H1 (cell line): ENCODE results near the gene FBXW8. TPM values are rescaled to one million over a fixed set of nuclear protein-coding genes. Genes with fewer than 3 reads are reported as not detected.
A peak's percentile ranks its signal among the peaks of the same experiment; 100 is the strongest.

Experiments used
- CTCF ChIA-PET: fragments of 300-600 bp; sonication (Branson Sonifier 250); formaldehyde crosslinking; loops from one replicate; lab custom pipeline; 2021; ENCODE audit not compliant: partially characterized antibody; lab: Charles Lee
- POLR2A ChIA-PET: fragments of 300-600 bp; sonication (Branson Sonifier 250); formaldehyde crosslinking; loops from one replicate; lab custom pipeline; 2021; ENCODE audit warnings: inconsistent platforms; ENCODE audit not compliant: partially characterized antibody; lab: Charles Lee
- DNase-seq, 2 experiments: peaks; one replicate each; pipeline versions ENCODE4 v3.0.0 to v3.0.0-alpha.2; 2010 to 2022; ENCODE audit warnings: low spot score in 2 of 2, low read depth in 1 of 2, mixed read lengths in 1 of 2
- FAIRE-seq: peaks from 2 replicates; lab custom pipeline; 2011; peaks lifted over from hg19 to GRCh38; lab: Jason Lieb, UNC
- H2AFZ ChIP-seq: 2 replicates; pipeline ENCODE4 v1.8.1; 2012; ENCODE audit warnings: low read length, inconsistent platforms
- H2AK5ac ChIP-seq: 2 replicates; pipeline ENCODE4 v1.6.1; 2013; ENCODE audit warnings: low read depth, low read length
- H2BK120ac ChIP-seq: replicated peaks from 2 replicates; pipeline ENCODE3; 2013; ENCODE audit warnings: low read depth, low read length, inconsistent platforms
- H2BK12ac ChIP-seq: 2 replicates; pipeline ENCODE4 v1.6.1; 2013; ENCODE audit warnings: low read depth, low read length
- H2BK15ac ChIP-seq: 2 replicates; pipeline ENCODE4 v1.6.1; 2013; ENCODE audit warnings: low read length
- H2BK20ac ChIP-seq: 2 replicates; pipeline ENCODE4 v1.6.1; 2013; ENCODE audit warnings: low read length
- H2BK5ac ChIP-seq: 2 replicates; pipeline ENCODE4 v1.6.1; 2013; ENCODE audit warnings: low read depth, low read length
- H3K14ac ChIP-seq: 2 replicates; pipeline ENCODE4 v1.6.1; 2013; ENCODE audit warnings: inconsistent platforms; ENCODE audit not compliant: insufficient read length
- H3K18ac ChIP-seq: 2 replicates; pipeline ENCODE4 v1.6.1; 2013; ENCODE audit warnings: low read length; ENCODE audit errors: extremely low read depth
- H3K23ac ChIP-seq: 2 replicates; pipeline ENCODE4 v1.6.1; 2013; ENCODE audit warnings: inconsistent platforms; ENCODE audit not compliant: insufficient read length
- H3K23me2 ChIP-seq: 2 replicates; pipeline ENCODE4 v1.6.1; 2013; ENCODE audit warnings: low read depth, low read length
- H3K27ac ChIP-seq: 2 replicates; pipeline ENCODE4 v1.6.1; 2011; ENCODE audit warnings: low read depth, low read length, inconsistent platforms
- H3K27me3 ChIP-seq, 4 experiments: replicated peaks in 1 of 4; 1 replicate in 1 of 4; 2 replicates in 3 of 4; pipeline versions ENCODE4 v1.6.1 to v1.8.1; 2011 to 2013; ENCODE audit warnings: low read length in 3 of 4, mild to moderate bottlenecking in 3 of 4, inconsistent platforms in 2 of 4, mixed read lengths in 2 of 4, moderate library complexity in 1 of 4; ENCODE audit not compliant: control insufficient read depth in 3 of 4, insufficient read depth in 3 of 4; ENCODE audit errors: extremely low read depth in 1 of 4
- H3K36me3 ChIP-seq, 4 experiments: 2 replicates each; pipeline versions ENCODE4 v1.6.1 to v1.8.1; 2011 to 2013; ENCODE audit warnings: mild to moderate bottlenecking in 4 of 4, low read length in 3 of 4, moderate library complexity in 2 of 4, control low read depth in 1 of 4, inconsistent platforms in 1 of 4; ENCODE audit not compliant: insufficient read depth in 4 of 4, control insufficient read depth in 2 of 4
- H3K4ac ChIP-seq: replicated peaks from 2 replicates; pipeline ENCODE3; 2013; ENCODE audit warnings: low read length, low read depth, mixed read lengths, inconsistent platforms; ENCODE audit not compliant: insufficient read length
- H3K4me1 ChIP-seq, 4 experiments: replicated peaks in 1 of 4; 1 replicate in 1 of 4; 2 replicates in 3 of 4; pipeline versions ENCODE4 v1.6.1 to v1.8.1; 2011 to 2013; ENCODE audit warnings: low read length in 3 of 4, inconsistent platforms in 2 of 4, mixed read lengths in 1 of 4; ENCODE audit not compliant: insufficient read depth in 4 of 4, control insufficient read depth in 3 of 4
- H3K4me2 ChIP-seq, 2 experiments: 2 replicates each; pipeline versions ENCODE4 v1.6.1 to v1.8.1; 2011 to 2013; ENCODE audit warnings: low read depth in 2 of 2, low read length in 2 of 2, control low read depth in 1 of 2, inconsistent platforms in 1 of 2, mild to moderate bottlenecking in 1 of 2; ENCODE audit not compliant: insufficient read depth in 1 of 2
- H3K4me3 ChIP-seq, 4 experiments: fragments of 200-600, 300-600 bp in 1 of 4; sonication (generic), shearing (Covaris generic), sonication (Bioruptor Twin) in 1 of 4; 2 replicates each; pipeline versions ENCODE4 v1.5.1 to v1.8.1; 2011 to 2016; ENCODE audit warnings: low read length in 4 of 4, low read depth in 3 of 4, control low read depth in 2 of 4, inconsistent platforms in 2 of 4, mild to moderate bottlenecking in 2 of 4, mixed read lengths in 1 of 4, moderate library complexity in 1 of 4; ENCODE audit not compliant: insufficient read depth in 2 of 4; ENCODE audit errors: extremely low read depth in 1 of 4
- H3K56ac ChIP-seq: replicated peaks from 2 replicates; pipeline ENCODE3; 2013; ENCODE audit warnings: low read depth, mild to moderate bottlenecking, mixed read lengths, low read length, inconsistent platforms; ENCODE audit not compliant: insufficient read length
- H3K79me1 ChIP-seq: 2 replicates; pipeline ENCODE4 v1.6.1; 2013; ENCODE audit warnings: low read depth, low read length, control low read depth
- H3K79me2 ChIP-seq, 2 experiments: 2 replicates each; pipeline versions ENCODE4 v1.6.1 to v1.8.1; 2012 to 2013; ENCODE audit warnings: low read length in 2 of 2, mild to moderate bottlenecking in 2 of 2, inconsistent platforms in 1 of 2; ENCODE audit not compliant: insufficient read depth in 2 of 2, control insufficient read depth in 1 of 2
- H3K9ac ChIP-seq, 4 experiments: replicated peaks in 1 of 4; 1 replicate in 1 of 4; 2 replicates in 3 of 4; pipeline versions ENCODE4 v1.6.1 to v1.8.1; 2011 to 2013; ENCODE audit warnings: low read depth in 3 of 4, low read length in 3 of 4, control low read depth in 2 of 4, mild to moderate bottlenecking in 2 of 4, moderate library complexity in 2 of 4, inconsistent platforms in 1 of 4; ENCODE audit errors: extremely low read depth in 1 of 4
- H3K9me3 ChIP-seq, 2 experiments: 2 replicates each; pipeline versions ENCODE4 v1.6.1 to v1.8.1; 2012 to 2013; ENCODE audit warnings: mild to moderate bottlenecking in 2 of 2, moderate library complexity in 2 of 2, control low read depth in 1 of 2, inconsistent platforms in 1 of 2, low read depth in 1 of 2, low read length in 1 of 2, mixed read lengths in 1 of 2; ENCODE audit not compliant: insufficient read depth in 2 of 2
- H4K20me1 ChIP-seq, 2 experiments: replicated peaks in 1 of 2; 2 replicates each; pipeline versions ENCODE3 to v1.8.1; 2011 to 2013; ENCODE audit warnings: inconsistent platforms in 2 of 2, low read length in 2 of 2, mild to moderate bottlenecking in 1 of 2; ENCODE audit not compliant: insufficient read depth in 2 of 2, control insufficient read depth in 1 of 2
- H4K5ac ChIP-seq: 2 replicates; pipeline ENCODE4 v1.6.1; 2013; ENCODE audit warnings: low read length, low read depth, mixed read lengths, inconsistent platforms; ENCODE audit not compliant: insufficient read length
- H4K8ac ChIP-seq: 2 replicates; pipeline ENCODE4 v1.8.0; 2013; ENCODE audit warnings: mild to moderate bottlenecking, moderate library complexity, low read length, inconsistent platforms; ENCODE audit not compliant: insufficient read depth; ENCODE audit errors: extremely low read depth
- H4K91ac ChIP-seq: replicated peaks from 2 replicates; pipeline ENCODE3; 2013; ENCODE audit warnings: low read length, mixed read lengths, inconsistent platforms; ENCODE audit not compliant: insufficient read length
- CBX5 ChIP-seq: fragments of 300-800, 300-1000 bp; sonication (generic); IDR thresholded peaks from 2 replicates; pipeline ENCODE4 v1.7.1; 2016; ENCODE audit warnings: antibody characterized with exemption, low read length, low read depth
- CHD1 ChIP-seq: IDR thresholded peaks from 2 replicates; pipeline ENCODE4 v1.6.1; 2012; ENCODE audit warnings: low read depth, low read length, improper control_type of control experiment
- CREB1 ChIP-seq: IDR thresholded peaks from 2 replicates; pipeline ENCODE4 v1.6.1; 2012; ENCODE audit warnings: inconsistent platforms
- CTBP2 ChIP-seq: IDR thresholded peaks from 2 replicates; pipeline ENCODE4 v1.7.0; 2011; ENCODE audit warnings: borderline replicate concordance, mild to moderate bottlenecking, moderate library complexity, mixed read lengths, low read length; ENCODE audit not compliant: insufficient read depth, insufficient read length
- EZH2 ChIP-seq: fragments of 200-600 bp; sonication (generic); IDR thresholded peaks from 2 replicates; pipeline ENCODE4 v1.7.1; 2012; ENCODE audit warnings: low read depth, mild to moderate bottlenecking, moderate library complexity, low read length, inconsistent platforms; ENCODE audit not compliant: severe bottlenecking
- FOSL1 ChIP-seq: IDR thresholded peaks from 2 replicates; pipeline ENCODE4 v1.6.1; 2011; ENCODE audit warnings: mild to moderate bottlenecking, low read depth, low read length, moderate library complexity; ENCODE audit not compliant: insufficient read depth
- MAFK ChIP-seq: IDR thresholded peaks from 2 replicates; pipeline ENCODE4 v1.6.1; 2012; ENCODE audit warnings: low read depth, mild to moderate bottlenecking, improper control_type of control experiment, low read length
- SP4 ChIP-seq: IDR thresholded peaks from 2 replicates; pipeline ENCODE4 v1.6.1; 2012; ENCODE audit warnings: low read length, inconsistent platforms
- TAF1 ChIP-seq: IDR thresholded peaks from 2 replicates; pipeline ENCODE4 v1.6.1; 2011; ENCODE audit warnings: mild to moderate bottlenecking, low read depth, low read length
- WGBS, 2 experiments: shearing (Covaris generic) in 1 of 2; methylation state at CpG; one replicate each; pipeline versions ENCODE4 v1.1.6 to v1.1.7; 2013 to 2015; ENCODE audit warnings: low lambda C conversion rate in 2 of 2, mixed read lengths in 2 of 2, inconsistent platforms in 1 of 2, low coverage in 1 of 2, missing lambda C conversion rate in 1 of 2; ENCODE audit not compliant: insufficient replicate concordance in 2 of 2, insufficient coverage in 1 of 2, insufficient read length in 1 of 2; ENCODE audit errors: extremely low coverage in 1 of 2, missing lambda C conversion rate in 1 of 2; 5-methylcytosine and 5-hydroxymethylcytosine counted together
- polyA plus RNA-seq, 7 experiments: library from polyadenylated mRNA; depleted of rRNA in 3 of 7; stranded (reverse) in 5 of 7; unstranded in 2 of 7; fragments of >200 nt in 5 of 7; fragments of 200-250 nt in 2 of 7; gene quantifications; 1 replicate in 5 of 7; 2 replicates in 1 of 7; 4 replicates in 1 of 7; pipeline versions ENCODE4 v1.2.1 to v1.2.3, GENCODE V29; 2011 to 2013; ENCODE audit warnings: missing spikeins in 2 of 7, mixed read lengths in 2 of 7
- total RNA-seq: library from RNA; stranded (reverse); fragmentation: NEBNext Ultra II Directional; extraction: Animal tissue kit (Norgen Biotek cat#: 25700); gene quantifications from 2 replicates; pipeline ENCODE4 v1.2.1, GENCODE V29; 2021

FBXW8 gene
- total and polyA plus RNA-seq, 2 of the 8 experiments (the other 6 are each of a cell fraction or from before 2014, with no cell fraction given) = 15.8 to 16.0 TPM

DNA sequence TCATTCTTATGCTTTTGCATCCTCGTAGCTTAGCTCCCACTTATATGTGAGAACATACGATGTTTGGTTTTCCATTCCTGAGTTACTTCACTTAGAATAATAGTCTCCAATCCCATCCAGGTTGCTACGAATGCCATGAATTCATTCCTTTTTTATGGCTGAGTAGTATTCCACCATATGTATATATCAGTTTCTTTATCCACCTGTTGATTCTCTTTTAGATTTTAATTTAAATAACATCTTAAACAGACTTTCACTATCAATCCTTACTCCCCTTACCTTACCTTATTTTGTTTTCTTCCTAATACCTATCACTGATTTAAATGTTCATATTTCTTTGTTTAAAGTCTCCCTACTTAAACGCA is 488 bp upstream of the FBXW8 start:
- peak overlapping the region; percentile 61; the same call in 1 of the 2 replicates for H2AFZ ChIP-seq
- H3K18ac ChIP-seq = no peak overlapping the region

More for the DNA sequence above, 488 bp upstream of the FBXW8 start:
- Histone ChIP-seq H4K8ac (no peak overlapping the region; the same call in 1 of the 2 replicates), H3K79me2 (peaks cover 0 to 12% of the 10 kb centered on the region in 2 experiments; a peak in 1 of 4 replicates), H4K20me1 (peaks cover 0 to 3% of the 10 kb centered on the region in 2 experiments), H3K14ac (no peak overlapping the region), H3K4me1 (no peaks in the 10 kb centered on the region; a peak in 1 of 7 replicates), H3K9ac (peak overlapping the region in 1 of 4 experiments; percentile 76; a peak in 1 of 7 replicates), H4K5ac (peak overlapping the region; percentile 24), H2BK120ac (no peak overlapping the region), H3K36me3 (peaks cover 0 to 3% (median 1%) of the 10 kb centered on the region in 4 experiments; a peak in 2 of 8 replicates), H3K79me1 (peaks cover 4% of the 10 kb centered on the region; the same call in 1 of the 2 replicates), H3K9me3 (no peaks in the 10 kb centered on the region), H3K27ac (no peak overlapping the region), H2BK15ac (no peak overlapping the region), H2AK5ac (no peak overlapping the region), H3K27me3 (no peaks in the 10 kb centered on the region), H3K4me3 (peak overlapping the region; percentile 55 to 65 (median 63)), H2BK12ac (no peak overlapping the region), H3K4ac (no peak overlapping the region), H3K23me2 (no peaks in the 10 kb centered on the region), H3K56ac (no peak overlapping the region), H3K23ac (no peak overlapping the region), H2BK20ac (no peak overlapping the region), H4K91ac (no peak overlapping the region)
- DNase-seq (no peak), FAIRE-seq (no peak)
- ChIA-PET CTCF (interaction anchor here (1.0 kb wide), 1 partner anchor 206 kb away, joined by 3 read pairs; no protein-coding TSS in a partner anchor), POLR2A (interaction anchor here (1.0 to 1.5 kb wide), 6 partner anchors 9 to 188 kb away, joined by 3 to 17 read pairs (median 4); partner anchors contain the start of genes HRK and TESC)
- WGBS, 2 experiments = 62% methylated on average over 4 of the region's 4 CpGs; no CpG with 5 or more reads in 1 of the 2 experiments
- TF ChIP-seq CREB1 = no peak
- no peak for TF ChIP-seq CHD1
- TF ChIP-seq EZH2 = no peak
- TF ChIP-seq TAF1 = no peak
- TF ChIP-seq CBX5 = no peak
- TF ChIP-seq FOSL1 = no peak
- TF ChIP-seq MAFK = no peak
- TF ChIP-seq SP4 = no peak
- no peak for TF ChIP-seq CTBP2
- TF ChIP-seq, all 59 proteins: peak for 0
- peak overlapping the region; percentile 57 to 70; a peak in 3 of 4 replicates for H3K4me2 ChIP-seq
- H2BK5ac ChIP-seq = no peak overlapping the region
